Keratinocyte (primary cell): Measurements from ENCODE around the gene IGFALS.

Experiments
- EZH2 ChIP-seq: IDR thresholded peaks from one replicate; pipeline ENCODE4 v1.6.1; 2012; ENCODE audit warnings: inconsistent platforms, mild to moderate bottlenecking, low read length, moderate library complexity
- TF ChIP-seq, protein P1 (sequence below), 3 experiments: IDR thresholded peaks in 1 of 3; conservative IDR thresholded peaks in 1 of 3; optimal IDR thresholded peaks in 1 of 3; 2 replicates in 2 of 3; 3 replicates in 1 of 3; pipeline versions ENCODE3 to v1.5.1; 2011; ENCODE audit warnings: low read length in 3 of 3, mild to moderate bottlenecking in 3 of 3, moderate library complexity in 2 of 3, control low read depth in 1 of 3, inconsistent platforms in 1 of 3; ENCODE audit not compliant: insufficient read depth in 2 of 3; ENCODE audit errors: extremely low read depth in 1 of 3

DNA sequence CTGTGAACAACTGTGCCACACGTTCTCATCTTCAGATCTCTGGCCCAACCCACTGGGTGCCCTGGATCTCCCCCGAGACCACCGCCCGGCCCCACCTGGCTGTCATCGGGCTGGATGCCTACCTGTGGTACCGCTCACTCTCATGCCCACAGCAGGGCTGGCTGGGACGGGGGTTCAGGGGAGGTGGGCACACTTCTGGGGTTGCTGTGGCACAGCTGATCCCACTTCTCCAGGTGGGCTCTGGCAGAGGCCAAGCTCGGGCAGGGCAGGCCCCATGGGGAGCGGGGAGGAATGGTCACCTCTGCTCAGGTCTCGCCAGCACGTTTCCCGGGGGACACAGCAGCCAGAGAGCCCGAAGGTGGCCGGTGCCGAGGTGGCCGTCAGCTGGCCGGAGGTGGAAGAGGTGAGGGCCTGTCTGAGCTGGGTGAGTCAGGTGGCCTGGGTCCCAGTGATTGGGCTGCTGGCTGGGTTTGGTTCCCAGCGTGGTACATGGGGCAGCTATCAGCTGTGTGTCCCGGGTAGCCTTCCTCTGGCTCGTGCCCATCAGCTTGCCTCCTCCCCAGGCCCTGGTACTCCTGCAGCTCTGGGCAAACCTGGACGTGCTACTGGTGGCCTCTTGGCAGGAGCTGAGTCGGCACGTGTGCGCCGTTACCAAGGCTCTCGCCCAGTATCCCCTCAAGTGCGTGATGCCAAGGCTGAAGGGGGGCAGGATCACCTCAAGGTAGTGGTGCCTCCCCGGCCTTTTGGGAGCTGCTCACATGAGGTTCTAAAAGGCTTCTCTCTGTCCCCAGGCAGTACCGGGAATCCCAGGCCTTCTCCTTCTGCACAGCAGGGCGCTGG, 18.3 kb downstream of the IGFALS start:
- TF ChIP-seq, protein P1, sequence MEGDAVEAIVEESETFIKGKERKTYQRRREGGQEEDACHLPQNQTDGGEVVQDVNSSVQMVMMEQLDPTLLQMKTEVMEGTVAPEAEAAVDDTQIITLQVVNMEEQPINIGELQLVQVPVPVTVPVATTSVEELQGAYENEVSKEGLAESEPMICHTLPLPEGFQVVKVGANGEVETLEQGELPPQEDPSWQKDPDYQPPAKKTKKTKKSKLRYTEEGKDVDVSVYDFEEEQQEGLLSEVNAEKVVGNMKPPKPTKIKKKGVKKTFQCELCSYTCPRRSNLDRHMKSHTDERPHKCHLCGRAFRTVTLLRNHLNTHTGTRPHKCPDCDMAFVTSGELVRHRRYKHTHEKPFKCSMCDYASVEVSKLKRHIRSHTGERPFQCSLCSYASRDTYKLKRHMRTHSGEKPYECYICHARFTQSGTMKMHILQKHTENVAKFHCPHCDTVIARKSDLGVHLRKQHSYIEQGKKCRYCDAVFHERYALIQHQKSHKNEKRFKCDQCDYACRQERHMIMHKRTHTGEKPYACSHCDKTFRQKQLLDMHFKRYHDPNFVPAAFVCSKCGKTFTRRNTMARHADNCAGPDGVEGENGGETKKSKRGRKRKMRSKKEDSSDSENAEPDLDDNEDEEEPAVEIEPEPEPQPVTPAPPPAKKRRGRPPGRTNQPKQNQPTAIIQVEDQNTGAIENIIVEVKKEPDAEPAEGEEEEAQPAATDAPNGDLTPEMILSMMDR (optimal IDR thresholded peaks at IDR 0.05 in 1 of 3, IDR thresholded peaks at IDR 0.05 in 1 of 3, conservative IDR thresholded peaks at IDR 0.05 in 1 of 3; ENCODE audit: extremely low read depth in 1 of 3, insufficient read depth in 2 of 3, low read length in 3 of 3) = no peak
- TF ChIP-seq EZH2 = no peak
